Femur (tissue), 1 donor: ENCODE results near the gene HTR3A.
"Not testable (repeated sequence)": the region's sequence is repeated elsewhere in the genome, so short reads cannot be mapped to it uniquely, and the experiment has no call there.

Experiments
- DNase-seq: peaks from one replicate; pipeline ENCODE4 v3.0.0-alpha.2; 2017

Gene HTR3A

DNA sequence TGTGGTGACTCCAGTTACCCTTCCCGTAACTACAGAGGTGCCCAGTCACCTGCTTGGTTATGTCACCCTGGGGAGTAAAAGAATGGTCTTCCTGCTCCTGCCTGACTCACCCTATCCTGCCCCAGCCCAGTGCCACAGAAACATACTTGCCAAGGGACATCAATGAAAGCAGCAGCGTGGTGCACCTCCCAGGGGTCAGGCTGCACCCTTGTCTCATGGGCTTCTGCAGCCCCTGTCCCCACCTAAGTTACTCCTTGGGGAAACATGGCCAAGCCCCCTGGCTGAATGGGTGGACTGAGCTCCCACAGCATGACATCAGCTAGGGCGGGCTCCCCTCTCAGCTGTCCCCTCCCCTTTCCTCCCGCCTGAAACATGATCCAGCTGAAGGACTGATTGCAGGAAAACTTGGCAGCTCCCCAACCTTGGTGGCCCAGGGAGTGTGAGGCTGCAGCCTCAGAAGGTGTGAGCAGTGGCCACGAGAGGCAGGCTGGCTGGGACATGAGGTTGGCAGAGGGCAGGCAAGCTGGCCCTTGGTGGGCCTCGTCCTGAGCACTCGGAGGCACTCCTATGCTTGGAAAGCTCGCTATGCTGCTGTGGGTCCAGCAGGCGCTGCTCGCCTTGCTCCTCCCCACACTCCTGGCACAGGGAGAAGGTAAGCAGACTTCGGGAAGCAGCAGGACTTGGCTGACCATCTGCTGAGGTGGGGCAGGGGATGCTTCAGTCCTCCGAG lies at the start of gene HTR3A:
Gene HTR3A, plus strand, starts transcription at position 368 of the 730 bp plus-strand sequence. Its CDS starts 218 bp downstream, at position 586.
- peak; percentile 47 for DNase-seq

DNA sequence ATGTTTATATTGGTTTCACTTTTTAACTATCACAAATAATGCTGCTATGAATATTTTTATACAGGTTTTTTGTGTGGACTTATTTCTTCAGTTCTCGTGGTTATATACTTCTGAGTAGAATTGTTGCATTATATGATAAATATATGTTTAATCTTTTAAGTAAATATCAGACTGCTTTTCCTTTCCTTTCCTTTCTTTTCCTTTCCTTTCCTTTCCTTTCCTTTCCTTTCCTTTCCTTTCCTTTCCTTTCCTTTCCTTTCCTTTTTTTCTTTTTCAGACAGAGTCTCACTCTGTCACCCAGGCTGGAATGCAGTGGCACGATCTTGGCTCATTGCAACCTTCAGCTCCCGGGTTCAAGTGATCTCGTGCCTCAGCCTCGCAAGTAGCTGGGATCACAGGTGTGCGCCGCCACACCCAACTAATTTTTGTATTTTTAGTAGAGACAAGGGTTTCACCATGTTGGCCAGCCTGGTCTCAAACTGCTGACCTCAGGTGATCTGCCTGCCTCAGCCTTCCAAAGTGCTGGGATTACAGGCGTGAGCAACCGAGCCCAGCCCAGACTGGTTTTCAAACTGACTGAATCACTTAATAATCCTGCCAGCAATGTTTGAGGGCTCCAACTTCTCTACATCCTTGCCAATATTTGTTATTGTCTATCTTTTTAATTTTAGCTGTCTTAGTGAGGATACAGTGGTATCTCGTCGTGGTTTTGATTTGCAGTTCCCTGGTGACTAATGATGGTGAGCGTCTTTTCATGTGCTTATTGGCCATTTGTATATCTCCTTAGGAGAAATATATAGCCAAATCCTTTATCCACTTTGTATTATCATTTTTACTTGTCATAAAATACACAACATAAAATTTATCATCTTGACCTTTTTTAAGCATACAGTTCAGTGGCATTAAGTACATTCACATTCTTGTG lies 48.4 kb upstream of the HTR3A start:
- DNase-seq, result no peak

- DNase-seq, result no peak
These were observed 46.6 kb upstream of the HTR3A start for GRCh38 chr11:113928311-113928710.

GRCh38 chr11:113932788-113933187 lies 42.1 kb upstream of the HTR3A start:
- DNase-seq, result no peak

GRCh38 chr11:113934193-113934592 lies 40.7 kb upstream of the HTR3A start:
- DNase-seq, result not testable (repeated sequence)

GRCh38 chr11:113934761-113935160 lies 40.1 kb upstream of the HTR3A start:
- DNase-seq, result no peak

GRCh38 chr11:113935858-113936257 lies 39.0 kb upstream of the HTR3A start:
- DNase-seq, result no peak

GRCh38 chr11:113937918-113938317 lies 37.0 kb upstream of the HTR3A start:
- no peak for DNase-seq

DNA sequence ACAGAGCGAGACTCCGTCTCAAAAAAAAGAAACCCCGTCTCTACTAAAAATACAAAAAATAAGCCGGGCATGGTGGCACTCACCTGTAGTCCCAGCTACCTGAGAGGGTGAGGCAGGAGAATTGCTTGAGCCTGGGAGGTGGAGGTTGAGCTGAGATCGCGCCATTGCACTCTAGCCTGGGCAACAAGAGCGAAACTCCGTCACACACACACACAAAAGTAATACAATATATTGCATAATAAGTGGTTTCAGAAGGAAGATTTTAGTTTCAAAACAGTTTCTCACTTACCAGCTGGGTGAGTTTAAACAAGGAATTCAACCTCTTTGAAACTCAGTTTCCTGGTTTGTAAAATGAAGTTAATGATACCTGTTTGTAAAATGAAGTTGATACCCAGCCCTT lies 32.7 kb upstream of the HTR3A start:
- no peak for DNase-seq

GRCh38 chr11:113946162-113946561 lies 28.7 kb upstream of the HTR3A start:
- not testable (repeated sequence) for DNase-seq

DNA sequence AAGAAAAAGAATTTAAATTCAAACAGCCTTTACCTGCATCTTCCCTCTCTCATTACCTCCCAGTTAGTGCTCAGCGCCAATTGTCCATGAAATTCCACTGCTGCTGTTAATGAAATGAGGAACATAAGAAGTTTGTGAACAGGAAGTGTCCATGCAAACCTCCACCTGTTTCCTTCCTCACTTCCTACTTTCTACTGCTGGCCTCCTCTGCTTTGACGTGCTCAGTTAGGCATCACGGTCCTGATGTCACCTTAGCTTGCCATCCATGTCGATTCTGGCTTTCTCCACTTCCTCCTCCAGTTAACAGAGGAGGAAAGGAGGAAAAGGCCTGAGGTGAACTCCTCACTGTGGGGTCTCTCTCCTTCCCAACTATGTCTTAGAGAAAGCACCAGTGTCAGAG lies 26.9 kb upstream of the HTR3A start:
- DNase-seq, result no peak

DNA sequence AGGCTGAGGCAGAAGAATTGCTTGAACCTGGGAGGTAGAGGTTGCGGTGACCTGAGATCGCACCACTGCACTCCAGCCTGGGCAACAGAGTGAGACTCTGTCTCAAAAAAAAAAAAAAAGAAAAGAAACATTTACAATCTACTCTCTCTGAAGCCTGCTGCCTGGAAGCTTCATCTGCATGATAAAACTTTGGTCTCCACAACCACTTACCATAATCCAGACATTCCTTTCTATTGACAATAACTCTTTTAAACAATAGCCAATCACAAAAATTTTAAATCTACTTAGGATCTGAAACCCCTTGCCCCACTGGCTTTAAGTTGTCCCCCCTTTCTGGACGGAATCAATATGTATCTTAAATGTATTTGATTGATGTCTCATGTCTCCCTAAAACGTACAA lies 25.0 kb upstream of the HTR3A start:
- no peak for DNase-seq

DNA sequence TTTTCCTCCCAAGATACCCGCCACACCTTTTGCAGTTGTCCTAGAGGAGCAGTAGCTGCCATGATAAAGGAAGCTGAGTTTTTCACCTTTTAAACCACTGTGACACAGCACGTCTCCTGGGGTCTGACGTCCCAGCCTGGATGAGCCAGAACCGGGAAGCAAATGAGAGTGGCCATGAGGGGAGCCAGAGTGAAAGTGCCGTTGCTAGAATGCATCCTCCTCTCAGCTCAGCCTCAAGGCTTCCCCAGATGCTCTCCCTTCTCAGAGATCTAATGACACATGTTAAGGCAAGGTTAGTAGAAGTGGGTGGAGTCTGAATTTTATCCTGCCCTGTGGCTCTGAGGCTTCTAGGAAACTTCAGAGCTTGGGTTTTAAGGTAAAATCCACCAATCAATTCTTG lies 23.4 kb upstream of the HTR3A start:
- DNase-seq, result no peak

- DNase-seq, result no peak
These were observed 22.8 kb upstream of the HTR3A start for GRCh38 chr11:113952070-113952469.

GRCh38 chr11:113952588-113952987 lies 22.3 kb upstream of the HTR3A start:
- no peak for DNase-seq

GRCh38 chr11:113954235-113954634 lies 20.7 kb upstream of the HTR3A start:
- no peak for DNase-seq

DNA sequence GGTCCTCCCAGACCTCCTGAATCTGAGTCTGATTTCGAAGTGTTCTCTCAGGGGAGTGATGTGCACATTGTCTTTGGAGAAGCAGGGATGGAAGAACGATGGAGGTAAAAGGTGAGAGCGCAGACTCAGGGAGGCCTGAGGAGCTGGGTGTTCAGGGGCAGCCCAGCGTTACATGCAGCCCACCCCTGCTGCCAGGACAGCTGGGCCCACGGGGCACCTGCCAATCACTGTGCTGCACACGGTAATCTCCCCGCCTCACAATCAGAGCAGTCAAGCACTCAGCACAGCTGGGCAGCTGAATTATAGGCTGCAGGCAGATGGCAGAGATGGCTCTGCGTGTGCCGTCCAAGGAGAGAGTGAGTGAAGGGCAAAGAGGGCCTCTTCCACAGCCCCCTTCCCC lies 17.9 kb upstream of the HTR3A start:
- DNase-seq, result no peak

DNA sequence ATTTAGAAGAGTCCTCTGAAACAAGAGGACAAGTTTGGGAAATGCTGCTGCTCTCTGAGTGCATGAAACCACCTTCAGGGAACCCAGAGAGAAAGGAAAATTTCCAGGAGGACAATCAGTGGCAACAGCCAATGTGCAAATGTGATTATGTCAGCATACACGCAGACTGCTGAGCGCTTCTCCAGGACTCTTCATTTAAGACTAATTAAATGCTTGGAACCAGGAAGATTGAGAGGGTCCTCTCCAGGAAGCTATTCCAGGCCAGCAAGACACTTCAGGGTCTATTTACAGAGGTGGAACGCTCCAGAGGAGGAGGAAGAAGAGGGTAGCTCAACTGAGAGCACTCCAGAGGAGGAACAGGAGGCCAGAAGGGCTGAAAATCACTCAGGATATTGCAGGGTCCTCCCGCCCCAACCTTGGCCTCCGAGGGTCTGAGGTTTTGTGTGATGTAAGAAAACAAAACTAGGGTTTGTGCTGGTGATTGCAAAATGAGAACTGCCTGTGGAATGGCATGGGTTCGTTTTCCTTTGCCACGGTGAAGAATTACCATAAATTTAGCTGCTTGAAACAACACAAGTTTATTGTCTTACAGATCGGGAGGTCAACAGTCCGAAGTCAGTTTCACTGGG lies 14.1 kb upstream of the HTR3A start:
- DNase-seq, result no peak

DNA sequence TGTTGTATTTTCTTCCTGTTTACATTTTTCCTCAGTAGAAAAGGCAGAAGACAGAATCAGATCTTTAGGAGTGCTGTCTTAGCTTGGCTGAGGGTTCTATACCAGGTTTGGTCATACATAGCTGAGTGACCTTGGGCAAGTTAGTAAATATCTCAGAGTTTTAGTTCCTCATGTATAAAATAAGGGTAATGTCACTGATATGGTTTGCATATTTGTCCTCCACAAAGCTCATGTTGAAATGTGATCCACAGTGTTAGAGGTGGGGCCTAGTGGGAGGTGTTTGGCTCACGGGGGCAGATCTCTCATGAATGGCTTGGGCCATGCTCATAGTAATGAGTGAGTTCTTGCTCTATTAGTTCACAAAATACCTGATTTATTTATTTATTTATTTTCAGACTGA lies 7.5 kb upstream of the HTR3A start:
- DNase-seq, result no peak

DNA sequence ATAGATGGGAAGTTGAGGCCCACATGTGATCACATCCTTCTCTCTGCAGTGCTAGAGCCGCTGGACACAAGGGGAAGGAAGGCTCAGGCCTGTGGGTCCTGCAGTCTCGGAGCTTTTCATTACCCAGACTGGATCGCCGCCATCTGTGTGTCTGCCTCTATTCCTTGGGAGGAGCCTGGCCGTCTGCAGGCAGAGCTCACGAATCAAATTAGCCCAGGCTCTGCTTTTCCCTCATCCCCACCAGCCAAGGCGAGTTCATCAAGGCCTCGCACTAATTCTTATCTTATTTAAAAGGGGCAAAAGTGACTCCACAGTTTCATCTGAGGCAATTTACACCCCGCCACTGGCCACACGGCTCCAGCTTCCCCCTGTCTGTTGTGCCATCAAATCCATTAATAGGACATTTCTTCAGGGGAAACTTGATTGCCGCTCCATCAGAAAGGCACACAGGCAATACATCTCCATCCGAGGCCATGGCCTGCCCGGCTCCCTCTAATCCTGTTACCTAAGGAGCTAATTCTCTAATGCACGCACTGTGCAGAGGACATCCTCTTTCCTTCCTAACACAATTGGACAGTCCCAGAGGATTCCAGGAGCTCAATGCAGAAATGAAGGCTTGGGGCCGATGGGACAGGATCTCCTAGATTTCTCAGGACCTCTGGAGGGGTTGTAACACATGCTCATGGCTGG lies 3.3 kb upstream of the HTR3A start:
- DNase-seq, result no peak

DNA sequence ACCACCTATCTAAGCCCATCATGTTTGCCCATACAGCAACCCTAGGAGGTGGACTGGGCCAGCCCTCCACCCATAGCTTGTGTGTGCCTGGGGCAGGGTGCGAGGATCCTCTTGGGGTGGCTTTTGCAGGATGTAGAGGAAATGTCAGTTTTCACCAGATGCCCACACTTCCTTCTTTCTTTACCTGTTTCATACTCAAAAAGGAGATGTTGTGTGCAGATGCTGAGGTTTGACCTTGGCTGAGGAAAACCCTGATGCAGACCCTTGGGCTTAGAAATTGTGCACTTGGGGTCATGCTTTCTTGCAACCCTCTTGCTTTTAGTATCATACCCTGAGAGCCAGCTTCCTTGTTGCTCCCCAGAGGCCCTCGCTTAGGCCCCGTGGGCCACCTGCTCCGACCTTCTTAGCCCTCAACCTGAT lies 2.2 kb downstream of the HTR3A start:
- no peak for DNase-seq

GRCh38 chr11:113977701-113978100 lies 2.8 kb downstream of the HTR3A start:
- DNase-seq, result no peak

DNA sequence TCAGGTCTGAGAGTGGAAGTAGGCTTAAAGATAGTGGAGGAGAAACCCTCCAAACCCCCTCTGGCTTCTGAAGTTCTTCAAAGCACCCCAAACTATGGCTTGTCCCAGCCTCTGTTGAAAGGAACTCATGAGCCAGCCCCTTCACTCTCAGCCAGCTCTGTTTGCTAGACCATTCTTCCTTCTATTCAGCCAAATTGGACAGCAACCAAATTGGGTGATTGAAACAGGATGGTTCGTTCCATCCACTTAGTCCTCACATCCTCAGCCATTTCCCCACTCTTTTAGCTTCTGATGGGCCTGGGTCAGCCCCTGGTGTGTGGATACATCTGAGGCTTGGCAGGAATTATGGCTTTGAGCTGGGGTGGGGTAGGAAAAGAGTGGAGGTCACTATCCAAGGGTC lies 4.5 kb downstream of the HTR3A start:
- no peak for DNase-seq
